ENCODE measurements around the gene SOX6.
"Not testable (repeated sequence)": the region's sequence is repeated elsewhere in the genome, so short reads cannot be mapped to it uniquely, and the experiment has no call there.

Gene SOX6

DNA sequence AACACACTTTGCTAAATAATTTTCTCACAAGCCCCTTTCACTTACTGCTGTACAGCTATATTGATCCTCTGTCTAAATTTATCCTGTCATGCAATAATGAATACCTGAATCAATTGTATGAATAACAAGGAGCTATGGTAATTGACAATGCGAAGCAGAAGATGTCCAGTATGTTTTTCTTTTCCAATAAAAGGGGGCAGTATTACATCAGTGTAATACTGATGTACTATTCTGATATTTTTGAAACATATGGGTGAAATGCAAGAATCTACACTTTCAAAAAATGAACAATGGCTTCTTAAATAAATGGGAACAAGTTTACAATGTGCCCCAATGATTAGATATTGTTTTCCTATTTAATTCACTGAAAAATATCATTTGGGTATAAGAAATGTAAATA is 315.1 kb downstream of the SOX6 start:
- no peak for DNase-seq (ENCODE audit: low read depth in 2 of 2)

DNA sequence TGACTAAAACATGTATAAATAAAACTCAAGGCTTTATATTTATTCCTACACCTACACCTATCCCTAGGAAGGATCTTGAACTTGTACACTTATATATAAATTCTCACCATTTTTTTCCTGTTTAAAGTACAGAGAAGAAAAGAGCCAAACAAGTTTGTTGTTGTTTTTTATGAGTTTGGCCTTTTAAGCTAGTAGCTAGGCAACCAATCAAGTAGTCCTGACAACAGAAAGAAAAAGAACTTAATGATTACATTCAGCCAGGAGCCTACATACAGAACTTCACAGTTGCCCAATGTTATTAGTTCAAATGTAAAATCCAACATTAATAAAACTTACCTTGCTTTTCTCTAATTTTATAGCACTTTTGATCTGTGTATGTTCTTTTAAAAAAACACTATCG is 316.2 kb downstream of the SOX6 start:
- no peak for DNase-seq (ENCODE audit: low read depth in 2 of 2)

DNA sequence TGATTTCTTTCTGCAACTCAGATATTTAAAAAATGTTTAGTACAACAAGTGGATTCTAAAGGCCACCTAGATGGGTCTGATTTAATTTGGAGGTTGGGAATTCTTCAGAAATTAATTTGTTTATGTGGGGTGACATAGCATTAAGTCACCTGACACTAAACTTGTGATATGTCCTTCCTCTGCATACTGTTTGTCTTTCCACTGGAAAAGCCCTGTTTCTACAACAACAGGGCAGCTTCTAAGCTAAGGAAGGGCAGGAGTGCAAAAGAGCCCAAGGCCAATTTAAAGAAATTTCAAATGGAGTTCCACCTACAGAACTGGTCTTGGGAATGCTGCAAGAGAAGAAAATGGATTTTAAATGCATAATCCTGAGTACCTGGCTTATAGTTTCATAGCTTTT is 319.2 kb downstream of the SOX6 start:
- DNase-seq (ENCODE audit: low read depth in 2 of 2), result no peak

DNA sequence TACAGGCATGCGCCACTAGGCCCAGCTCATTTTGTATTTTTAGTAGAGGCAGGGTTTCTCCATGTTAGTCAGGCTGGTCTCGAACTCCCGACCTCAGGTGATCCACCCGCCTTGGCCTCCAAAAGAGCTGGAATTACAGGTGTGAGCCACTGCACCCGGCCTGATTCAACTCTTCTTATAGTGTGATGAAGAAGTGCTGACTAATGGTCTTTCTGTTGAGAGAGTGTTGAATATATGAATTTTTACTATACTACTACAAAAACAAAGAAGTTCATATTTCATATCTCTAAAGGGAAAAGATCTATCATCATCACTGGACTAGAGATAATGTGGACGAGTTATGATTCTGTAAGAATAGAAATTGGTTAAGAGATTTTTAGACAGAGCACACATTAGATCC is 320.1 kb downstream of the SOX6 start:
- no peak for DNase-seq (ENCODE audit: low read depth in 2 of 2)

DNA sequence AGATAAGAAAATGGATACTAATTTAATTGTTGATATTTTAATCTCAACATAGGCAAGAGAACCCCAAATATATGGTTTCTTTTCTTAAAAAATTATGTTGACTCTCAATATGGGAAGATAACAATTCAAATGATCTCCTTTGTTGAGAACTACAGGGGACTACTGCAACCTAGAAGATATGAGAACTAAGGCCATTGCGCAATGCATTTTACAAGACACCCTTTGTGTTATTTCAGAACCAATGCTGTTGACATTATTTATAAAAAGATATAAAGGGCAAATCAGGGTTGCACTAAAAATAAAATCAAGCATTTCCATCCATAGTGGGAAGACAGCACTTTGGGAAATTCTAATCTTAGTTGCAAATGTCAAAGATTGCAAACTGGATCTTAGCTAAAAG is 322.3 kb downstream of the SOX6 start:
- no peak for DNase-seq (ENCODE audit: low read depth in 2 of 2)

DNA sequence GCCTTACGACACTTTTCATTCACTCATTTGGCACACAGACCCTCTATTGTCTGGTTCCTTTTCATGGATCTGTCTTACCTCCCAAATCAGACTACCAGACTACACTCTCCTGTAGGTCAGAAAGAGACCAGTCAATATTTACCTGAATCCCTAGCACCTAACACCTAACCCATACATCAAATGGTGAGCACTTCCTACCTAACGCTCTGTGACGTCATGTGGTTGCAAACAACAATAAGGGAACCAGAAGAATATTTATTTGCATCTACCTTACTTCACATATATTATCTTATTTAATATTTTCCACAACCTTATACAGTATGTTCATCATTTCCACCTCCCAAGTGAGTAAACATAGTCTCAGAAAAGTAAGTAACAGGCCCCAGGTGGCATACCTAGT is 323.4 kb downstream of the SOX6 start:
- no peak for DNase-seq (ENCODE audit: low read depth in 2 of 2)

DNA sequence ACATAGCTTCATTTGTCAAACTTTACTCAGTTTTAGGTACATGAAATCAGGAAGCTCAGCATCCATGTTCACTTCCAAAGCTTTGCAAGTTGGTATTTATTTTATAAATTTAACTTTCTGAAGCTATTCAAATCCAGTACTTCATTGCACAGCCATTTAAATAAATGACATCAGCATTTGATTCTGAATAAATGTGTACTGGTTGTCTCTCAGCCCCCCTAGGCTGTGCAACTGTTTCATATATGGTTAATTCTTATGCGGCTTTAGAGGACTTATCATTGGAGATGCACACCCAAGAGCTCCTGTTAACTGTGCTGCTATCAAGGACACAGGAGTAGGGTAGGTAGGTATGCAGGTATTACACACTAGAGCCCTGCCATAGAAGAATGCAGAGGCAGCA is 325.1 kb downstream of the SOX6 start:
- no peak for DNase-seq (ENCODE audit: low read depth in 2 of 2)

DNA sequence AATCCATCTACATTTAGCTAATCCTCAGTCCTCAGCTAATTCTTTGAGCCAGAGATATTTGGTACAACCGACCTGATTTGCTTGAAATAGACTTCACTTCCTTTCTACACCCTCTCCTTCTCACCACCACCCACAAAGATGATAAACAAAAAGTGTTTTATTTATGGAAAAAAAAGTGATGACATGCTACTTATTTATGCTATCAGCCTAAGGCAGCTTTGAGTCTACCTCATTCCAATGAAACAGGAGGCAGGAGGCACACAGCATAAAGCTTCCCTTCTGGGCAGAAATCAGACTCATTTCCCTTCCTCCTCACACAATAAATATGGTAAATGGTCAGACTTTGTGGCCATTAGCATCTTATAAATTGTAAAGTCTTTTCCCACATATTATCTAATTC is 325.7 kb downstream of the SOX6 start:
- DNase-seq (ENCODE audit: low read depth in 2 of 2), result no peak

DNA sequence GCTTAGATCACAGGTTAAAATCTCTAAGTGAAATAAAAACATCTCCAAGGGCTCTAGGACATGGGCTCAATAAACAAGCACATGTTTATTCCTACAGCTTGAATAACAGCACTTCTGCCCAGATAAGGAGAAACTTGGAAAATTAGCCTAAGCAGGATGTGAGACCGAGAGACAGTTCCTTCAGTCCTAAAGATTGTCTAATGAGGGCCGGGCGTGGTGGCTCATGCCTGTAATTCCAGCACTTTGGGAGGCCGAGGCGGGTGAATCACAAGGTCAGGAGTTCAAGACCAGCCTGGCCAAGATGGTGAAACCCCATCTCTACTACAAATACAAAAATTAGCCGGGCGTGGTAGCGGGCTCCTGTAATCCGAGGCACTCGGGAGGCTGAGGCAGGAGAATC is 327.2 kb downstream of the SOX6 start:
- not testable (repeated sequence) for DNase-seq (ENCODE audit: low read depth in 2 of 2)

DNA sequence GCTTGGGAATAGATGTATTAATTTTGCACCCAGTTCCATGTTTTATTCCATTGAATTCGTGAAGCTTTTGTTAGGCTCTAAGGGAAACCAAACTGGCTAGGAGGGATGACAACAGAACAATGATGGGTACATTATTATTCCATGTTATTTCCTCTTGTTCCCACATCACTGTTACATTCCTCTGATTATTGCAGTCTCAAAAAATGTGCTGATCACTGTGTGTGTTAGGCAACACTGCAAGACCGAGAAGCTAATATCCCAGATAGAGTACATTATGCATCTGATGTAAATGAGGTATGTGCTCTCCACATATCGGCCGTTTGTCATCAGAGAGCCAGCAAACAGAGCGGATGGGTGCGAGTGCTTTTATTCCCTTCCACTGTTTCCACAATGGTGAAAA is 327.9 kb downstream of the SOX6 start:
- DNase-seq (ENCODE audit: low read depth in 2 of 2), result peak; percentile 40 to 44

DNA sequence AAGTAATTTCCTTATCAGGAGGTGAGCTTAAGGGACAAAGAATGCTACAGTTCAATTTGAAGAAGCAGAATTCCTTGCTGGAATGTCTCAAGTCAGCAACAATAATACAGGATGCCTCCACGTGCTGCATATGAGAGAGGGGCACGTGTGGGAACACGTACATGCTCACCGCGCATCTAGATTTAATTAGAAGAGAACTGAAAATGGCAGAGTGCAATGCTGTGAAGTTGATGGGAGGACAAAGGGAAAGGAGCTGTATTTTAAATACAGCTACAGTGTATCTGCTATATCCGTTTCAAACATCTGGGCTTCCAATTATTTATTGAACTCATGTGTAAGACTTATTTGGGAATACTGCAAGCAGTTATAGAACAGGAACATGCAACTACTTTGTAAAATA is 328.7 kb downstream of the SOX6 start:
- no peak for DNase-seq (ENCODE audit: low read depth in 2 of 2)

DNA sequence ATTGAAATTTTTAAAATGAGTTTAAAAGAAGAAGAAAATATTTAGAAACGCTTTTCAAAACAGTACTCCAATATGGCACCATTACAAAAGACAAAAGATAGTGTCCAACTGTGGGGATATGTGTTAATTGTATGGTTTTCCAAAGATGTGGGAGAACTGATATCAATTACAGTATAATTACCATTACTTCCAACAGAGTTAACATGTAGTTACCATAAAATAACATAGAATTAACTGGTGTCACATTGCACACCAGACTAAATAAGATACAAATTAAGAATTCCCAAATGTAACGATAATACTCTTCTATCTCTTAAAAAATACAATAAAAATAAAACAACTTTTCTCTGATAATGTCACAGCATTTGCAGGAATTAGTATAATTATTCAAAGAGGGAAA is 329.5 kb downstream of the SOX6 start:
- DNase-seq (ENCODE audit: low read depth in 2 of 2), result no peak

DNA sequence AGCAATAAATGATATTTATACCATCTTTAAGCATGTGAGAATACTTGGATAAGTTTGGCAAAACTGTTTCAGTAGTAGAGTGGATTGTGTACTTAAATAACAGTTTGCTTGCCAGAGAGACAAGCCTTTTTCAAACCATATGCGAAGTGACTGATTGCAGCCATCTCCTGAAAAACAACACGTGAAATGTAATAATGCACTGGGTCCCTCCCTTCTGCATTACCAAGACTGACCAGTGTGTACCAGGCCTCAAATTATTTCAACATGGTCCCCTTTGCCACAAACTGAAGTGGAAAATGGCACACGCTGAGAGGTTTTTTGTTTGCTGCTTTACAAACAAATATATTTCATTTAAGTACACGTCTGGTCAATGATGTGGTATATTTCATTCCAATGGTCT is 337.4 kb downstream of the SOX6 start:
- DNase-seq (ENCODE audit: low read depth in 2 of 2), result no peak

DNA sequence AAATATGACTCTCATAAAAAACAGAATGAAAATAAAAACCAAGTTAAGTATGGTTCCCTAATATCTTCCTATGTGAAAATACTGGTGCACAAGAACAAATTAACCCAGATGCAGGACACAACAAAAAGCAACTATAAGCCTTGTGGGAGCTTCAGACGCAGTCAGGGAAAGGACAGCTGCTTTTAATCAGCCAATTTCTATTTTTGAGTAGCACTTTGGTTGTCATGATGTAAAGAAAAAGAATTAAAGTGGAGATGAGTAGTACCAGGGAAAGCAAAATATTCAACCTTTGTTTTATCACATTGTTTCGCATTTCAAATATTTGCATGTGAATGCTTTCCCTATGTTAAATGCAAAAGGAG is 339.9 kb downstream of the SOX6 start:
- no peak for DNase-seq (ENCODE audit: low read depth in 2 of 2)

DNA sequence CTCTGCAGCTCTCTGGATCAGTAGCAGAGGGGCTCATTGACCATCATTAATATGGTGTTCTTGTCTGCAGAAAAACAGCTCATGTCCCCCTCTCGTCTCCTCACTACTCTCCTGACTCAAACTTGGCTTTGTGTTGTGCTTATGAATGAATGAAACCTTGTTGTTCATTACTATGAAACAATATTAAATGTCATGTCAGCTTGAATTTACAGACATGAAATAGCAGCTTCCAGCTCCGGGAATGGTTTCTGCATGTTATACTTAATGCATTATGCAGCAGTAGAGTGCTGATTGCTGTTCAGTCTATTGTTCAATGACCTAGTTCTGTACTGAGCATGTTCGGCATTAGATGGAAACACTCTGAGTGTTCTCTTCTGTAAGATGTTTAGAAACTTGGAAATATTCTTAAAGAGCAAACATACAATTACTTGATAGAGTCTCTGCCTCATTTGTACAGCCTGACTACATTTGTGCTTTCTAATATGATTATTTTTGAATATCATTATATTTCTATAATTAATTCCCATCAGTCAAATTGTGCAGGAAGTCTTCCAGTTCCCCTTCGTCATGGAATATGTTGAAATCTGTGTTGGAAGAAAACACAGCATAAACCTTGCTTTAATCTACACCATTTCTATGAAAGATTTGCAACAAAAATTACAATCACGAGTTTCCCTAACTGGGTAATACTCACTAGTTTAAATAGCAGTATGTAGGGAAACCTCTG is 340.4 kb downstream of the SOX6 start:
- no peak for DNase-seq (ENCODE audit: low read depth in 2 of 2)

DNA sequence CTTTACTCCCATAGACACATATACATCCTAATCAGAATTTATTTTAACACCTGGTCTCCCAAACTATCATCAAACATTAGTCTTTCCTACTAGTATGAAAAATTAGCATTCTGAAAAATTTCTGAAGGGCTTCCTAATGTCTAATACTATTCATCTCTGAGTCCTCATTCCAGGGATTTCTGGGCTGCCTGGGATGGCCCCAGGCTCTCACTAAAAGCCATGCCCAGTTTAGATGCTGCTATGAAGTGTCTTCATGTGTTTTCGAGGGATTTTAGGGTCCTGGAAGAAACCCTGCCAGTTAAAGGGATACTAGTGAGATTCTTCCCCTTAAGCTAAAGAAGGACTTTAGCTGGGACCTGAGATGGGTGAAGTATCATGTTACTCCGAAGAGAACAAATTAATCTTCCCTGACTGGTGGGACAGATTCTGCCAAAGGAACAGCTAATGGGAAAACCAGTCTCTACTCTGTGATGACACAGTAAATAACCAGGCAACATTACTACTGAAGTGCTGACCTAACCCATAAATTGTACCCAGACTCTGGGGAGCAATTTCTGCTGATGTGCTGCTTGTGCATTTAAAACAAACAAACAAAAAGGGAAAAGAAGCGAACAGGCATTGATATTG is 342.6 kb downstream of the SOX6 start:
- no peak for DNase-seq (ENCODE audit: low read depth in 2 of 2)

DNA sequence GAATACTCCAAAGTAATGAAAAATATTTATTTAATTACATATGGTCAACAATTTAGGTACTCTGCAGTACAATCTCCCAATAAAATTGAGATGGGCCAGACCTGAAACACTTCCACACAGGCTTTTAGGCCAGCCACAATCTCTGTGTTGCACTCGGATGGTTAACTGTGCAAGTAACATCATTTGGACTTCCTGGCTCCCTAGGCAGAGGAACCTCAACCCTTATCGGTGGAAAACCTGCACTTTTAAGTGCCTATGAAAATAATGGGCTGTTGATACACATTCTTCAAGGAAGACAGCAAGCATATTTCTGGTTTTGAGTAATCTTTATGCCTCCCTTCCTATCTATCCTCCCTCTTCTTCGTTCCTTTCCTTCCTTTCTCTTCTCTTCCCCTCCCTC is 343.1 kb downstream of the SOX6 start:
- no peak for DNase-seq (ENCODE audit: low read depth in 2 of 2)

DNA sequence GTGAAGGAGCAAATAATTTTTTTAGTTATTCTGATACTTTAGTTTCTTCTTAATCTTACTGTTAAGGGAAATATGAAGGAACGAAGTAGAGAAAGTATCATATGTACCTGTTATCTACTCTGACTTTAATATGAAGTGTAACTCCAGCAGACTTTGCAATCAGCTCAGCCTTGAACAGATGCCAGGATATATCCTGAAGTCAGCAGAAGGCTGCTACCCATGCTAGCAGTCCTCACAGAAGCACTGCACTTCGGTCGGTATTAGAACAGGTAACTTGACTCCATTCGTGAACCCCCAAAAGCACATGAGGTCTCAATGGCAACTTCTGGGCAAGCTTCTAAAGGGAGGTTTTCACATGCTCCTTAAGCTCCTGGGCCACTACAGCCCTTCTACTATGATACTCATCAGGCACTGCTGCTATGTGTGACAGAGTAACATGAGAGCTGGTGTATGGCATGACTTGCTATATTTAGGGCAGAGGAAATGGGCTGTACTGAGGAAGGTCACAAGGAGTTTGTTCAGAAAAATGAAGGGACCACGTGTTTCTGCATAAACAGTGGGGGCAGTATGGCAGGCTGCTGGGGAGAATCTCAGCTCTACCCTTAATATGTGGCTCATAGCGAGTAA is 344.1 kb downstream of the SOX6 start:
- no peak for DNase-seq (ENCODE audit: low read depth in 2 of 2)

DNA sequence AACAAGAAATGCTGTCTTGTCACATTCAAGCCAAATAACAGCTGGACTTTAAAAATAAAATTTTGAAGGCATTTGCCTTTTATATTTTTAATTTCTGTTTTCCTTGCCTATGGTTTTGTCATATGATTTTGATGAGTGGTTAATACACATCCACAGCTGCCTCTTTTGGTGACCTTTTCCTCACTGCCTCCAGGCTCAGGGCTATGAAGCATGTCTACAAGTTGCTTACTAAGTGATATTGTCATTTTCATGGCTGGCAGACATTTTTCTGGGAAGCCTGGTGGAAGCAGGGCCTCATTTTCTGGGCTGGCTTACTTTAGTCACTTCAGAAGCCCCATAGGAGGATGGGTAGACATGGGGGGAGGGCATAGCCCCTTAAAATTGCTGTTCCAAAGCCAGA is 344.9 kb downstream of the SOX6 start:
- DNase-seq (ENCODE audit: low read depth in 2 of 2), result no peak

DNA sequence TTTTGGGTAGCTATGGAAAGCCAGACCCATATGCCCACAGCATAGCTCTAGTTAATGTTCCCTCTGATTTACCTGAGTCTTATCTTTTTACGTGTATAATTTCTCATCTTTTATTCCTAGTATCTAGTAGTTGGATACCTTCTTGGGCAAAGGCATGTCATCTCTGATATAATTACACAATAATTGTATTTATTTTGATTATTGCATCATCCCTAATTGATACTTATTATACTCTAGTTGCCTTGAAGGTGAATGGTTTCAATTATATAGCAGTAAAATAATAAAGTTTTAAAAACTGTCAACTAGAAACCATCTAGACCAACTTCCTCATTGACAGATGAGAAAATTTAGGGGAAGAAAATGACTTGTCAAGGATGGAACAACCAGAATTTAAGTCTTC is 347.3 kb downstream of the SOX6 start:
- DNase-seq (ENCODE audit: low read depth in 2 of 2), result no peak

DNA sequence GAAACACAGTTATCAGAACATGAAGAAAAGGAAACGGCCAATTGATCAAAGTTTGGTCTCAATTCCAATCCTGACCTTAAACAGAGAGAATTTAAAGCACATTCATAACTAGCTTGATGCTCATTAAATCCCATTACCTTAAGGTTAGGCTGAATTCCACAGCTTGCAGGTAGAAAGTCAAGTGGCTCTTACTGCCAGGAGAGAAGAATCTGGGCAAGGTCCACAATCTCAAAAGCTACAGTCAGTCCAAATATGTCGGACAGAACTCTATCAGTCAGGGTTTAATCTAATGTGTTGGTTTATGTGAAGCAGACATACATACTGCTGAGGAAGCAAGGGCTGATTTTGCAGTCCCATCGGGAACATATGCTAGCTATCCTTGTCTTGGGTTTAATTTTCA is 348.8 kb downstream of the SOX6 start:
- no peak for DNase-seq (ENCODE audit: low read depth in 2 of 2)

DNA sequence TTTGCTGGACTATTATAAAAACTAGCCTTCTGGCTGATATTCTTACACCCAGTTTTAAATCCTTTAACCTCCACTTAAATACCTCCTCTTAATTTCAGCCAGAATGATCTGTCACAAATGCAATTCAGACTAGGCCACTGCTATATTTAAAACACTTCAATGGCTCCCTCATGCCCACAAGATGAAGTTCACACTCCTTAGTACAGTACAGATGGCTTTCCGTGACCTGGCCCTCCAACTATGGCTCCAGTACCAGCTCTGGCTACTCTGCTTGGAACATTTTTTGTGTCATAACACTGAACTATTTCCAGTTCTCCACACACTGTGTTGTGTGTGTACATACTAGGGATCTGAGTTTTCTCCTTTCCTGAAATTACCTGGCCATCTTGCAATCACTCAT is 353.4 kb downstream of the SOX6 start:
- DNase-seq (ENCODE audit: low read depth in 2 of 2), result no peak

DNA sequence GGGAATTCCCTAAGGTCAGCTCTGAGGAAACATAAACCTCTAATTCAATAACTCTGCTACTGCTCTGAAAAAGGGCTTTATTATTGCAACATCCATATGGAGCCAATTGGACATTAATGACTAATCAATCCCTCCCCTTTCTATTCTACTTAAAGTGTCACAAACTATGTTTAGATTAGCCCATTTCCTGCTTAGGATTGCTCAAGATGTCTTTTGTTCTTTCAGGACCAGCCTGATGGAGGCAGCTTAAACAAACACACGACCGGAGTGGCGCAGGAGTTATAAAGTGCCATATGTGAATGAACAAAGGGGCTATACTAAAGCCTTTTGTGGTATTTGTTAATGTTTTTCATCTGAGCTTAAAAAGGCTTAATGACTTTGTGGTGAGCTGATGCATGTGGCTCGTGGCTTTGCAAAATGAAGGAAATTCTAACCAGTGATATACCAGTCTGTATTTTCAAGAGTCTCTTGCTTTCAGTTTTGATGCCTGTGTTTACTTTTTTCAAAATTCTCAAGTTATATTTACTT is 354.4 kb downstream of the SOX6 start:
- peak; percentile 99 for DNase-seq (ENCODE audit: low read depth in 2 of 2)

Measured in fibroblast of skin of left quadriceps (primary cell).